Urothelium cell line (cell line): Measurements from ENCODE around the gene IRAK1BP1.
"Not testable (repeated sequence)": the region's sequence is repeated elsewhere in the genome, so short reads cannot be mapped to it uniquely, and the experiment has no call there.

Source experiments
- DNase-seq: peaks from one replicate; pipeline ENCODE4 v3.0.0; 2011; ENCODE audit warnings: low spot score, mixed read lengths
- FAIRE-seq: peaks from 2 replicates; lab custom pipeline; 2011; peaks lifted over from hg19 to GRCh38; lab: Jason Lieb, UNC

IRAK1BP1 gene

DNA sequence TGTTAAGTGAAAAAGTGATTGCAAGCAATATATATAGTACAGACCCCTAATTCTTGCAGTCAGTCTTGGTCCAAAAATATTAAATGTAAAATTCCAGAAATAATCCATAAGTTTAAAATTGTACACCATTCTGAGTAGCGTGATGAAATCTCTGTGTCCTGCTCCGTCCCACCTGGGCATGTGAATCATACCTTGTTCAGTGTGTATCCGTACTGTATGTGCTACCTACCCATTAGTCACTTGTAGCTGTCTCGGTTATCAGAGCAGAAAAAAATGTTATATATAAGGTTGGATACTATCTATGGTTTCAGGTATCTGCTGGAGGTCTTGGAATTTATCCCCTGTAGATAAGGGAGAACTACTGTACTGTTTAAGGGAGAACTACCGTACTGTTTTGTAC lies 16.3 kb downstream of the IRAK1BP1 start:
- DNase-seq = no peak

DNA sequence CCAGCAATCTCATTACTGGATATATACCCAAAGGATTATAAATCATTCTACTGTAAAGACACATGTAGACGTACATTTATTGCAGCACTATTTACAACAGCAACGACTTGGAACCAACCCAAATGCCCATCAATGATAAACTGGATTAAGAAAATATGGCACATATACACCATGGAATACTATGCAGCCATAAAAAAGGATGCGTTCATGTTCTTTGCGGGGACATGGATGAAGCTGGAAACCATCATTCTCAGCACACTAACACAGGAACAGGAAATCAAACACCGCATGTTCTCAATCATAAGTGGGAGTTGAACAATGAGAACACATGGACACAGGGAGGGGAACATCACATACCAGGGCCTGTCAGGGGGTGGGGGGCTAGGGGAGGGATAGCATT lies 22.6 kb downstream of the IRAK1BP1 start:
- not testable (repeated sequence) for DNase-seq, FAIRE-seq

More for the DNA sequence above, 16.3 kb downstream of the IRAK1BP1 start:
- FAIRE-seq = no peak

DNA sequence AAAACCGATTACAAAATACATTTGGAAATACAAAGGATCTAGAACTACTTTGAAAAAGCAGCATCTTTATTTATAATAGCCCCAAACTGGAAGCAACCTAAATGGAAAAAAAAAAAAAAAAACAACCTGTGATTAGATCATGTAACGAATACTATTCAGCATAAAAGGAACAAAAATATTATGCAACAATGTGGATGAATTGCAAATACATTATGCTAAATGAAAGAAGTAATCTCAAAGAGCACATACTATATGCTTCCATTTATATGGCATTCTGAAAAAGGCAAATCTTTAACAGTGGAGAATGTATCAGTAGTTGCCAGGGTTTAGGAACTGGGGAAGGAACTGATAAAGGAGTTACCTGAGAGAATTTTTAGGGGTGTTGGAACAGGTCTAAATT lies 28.9 kb downstream of the IRAK1BP1 start:
- FAIRE-seq = no peak
- DNase-seq = no peak

DNA sequence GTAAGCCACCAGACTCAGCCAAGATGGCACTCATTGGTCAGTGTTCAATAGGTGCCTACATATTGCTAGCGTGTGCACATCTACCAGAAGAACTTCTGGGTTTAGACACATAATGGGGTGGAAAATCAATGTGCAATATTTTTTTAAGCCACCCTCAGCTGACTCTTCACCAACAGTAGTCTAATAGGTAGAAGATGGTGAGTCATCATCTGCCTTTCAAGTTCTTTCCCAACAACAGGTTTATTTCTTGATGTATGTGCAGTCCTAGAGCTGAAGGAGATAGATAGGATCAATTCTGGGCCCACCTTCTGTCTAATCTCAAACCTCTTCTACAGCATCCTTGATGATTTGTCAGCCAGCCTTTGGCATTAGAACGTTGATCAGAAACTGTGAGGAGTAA lies 41.3 kb downstream of the IRAK1BP1 start:
- FAIRE-seq = no peak
- no peak for DNase-seq

DNA sequence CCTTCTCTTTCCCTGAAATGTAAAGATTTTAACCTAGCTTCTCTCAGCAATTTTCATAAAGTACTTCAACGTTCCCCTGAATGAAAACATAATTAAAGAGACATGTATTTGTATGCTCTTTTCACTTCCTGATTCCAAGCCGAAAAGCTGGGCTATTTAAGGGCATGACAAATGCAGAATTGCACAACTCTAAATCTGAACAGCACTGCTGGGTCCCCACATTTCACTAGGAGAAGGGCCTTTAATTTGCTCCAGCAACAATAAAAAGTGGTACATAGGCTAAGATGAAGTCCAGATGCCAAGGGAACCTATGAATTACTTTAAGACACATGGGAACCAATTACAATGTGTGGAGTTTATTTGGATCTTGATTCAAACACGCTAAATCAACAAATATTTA lies 42.0 kb downstream of the IRAK1BP1 start:
- DNase-seq = no peak
- no peak for FAIRE-seq

DNA sequence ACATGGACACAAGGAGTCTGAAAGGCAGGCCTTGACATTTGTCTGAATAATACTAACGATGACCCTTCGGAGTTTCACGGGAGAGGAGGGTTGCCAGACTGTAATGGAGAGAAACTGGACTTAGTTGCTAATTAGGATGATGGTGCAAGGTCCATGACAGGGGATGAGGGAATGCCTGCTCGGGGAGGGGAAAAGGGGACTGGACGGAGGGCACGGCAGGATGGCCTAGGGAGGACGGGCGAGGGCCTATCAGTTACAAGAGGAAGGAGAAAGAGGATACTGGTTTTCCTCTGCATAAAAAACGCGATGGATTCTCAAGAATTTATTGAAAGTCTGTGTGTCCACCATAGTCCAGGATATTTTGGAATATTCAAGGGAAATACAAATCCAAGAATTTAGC lies 42.7 kb downstream of the IRAK1BP1 start:
- DNase-seq (no peak), FAIRE-seq (no peak)

DNA sequence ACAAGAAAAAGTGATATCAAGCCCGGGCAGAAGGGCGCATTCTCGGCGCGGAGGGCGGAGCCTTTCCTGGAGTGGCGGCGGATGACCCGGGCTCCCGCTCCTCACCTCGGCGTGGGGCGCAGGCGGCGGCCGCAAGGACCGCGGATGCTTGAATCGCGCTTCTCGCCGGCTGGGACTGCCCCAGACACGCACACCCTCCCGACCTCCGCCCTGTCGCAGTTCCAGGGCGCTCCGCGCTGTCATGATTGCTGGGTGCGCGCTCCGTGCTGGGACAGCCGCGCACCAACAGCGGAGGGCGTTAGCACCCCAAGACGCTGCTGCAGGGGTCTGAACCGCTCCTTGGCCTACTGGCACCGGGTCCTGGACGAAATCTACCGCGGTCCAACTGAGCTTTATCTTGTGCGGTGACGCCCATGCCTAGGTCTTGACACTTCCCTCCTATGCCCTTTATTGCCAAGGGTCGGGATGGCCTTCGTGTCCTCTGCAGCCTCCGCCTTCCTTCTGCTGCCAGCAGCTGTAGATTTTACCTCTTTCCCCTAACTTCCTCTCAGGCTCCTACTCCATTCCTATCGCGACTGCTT lies 43.3 kb downstream of the IRAK1BP1 start:
- DNase-seq = no peak
- no peak for FAIRE-seq

DNA sequence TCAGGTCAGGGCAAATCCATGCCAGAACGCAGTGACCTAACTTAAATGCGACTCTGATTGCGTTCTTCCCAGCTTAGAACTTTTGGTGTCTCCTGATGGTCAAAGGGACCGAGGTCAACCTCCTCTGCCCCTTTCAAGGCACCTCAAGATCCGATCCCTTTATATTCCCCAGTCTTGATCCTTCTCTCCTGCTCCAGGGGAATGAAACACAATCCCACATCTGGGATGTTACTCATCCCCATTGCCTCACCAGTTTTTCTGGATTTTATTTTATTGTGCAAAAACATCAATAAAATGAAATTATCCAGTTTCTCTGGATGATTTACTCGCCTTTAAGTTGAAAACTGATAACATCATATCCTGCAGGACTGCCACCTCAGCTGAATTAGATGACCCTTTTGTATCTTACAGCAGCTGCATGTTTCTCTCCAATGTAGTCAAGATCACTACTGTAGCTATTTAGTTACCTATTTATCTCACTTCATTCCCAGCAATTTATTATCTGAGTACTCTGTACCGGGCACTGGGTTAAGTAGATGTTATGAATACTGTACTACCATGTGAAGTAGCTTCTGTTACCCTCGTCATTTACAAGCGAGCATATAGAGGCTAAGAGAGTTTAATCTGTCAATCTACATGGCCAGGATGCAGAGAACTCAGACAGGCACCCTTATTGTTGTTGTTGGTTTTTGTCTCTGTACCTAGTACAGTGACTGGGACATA lies 44.0 kb downstream of the IRAK1BP1 start:
- no peak for DNase-seq
- FAIRE-seq = no peak

DNA sequence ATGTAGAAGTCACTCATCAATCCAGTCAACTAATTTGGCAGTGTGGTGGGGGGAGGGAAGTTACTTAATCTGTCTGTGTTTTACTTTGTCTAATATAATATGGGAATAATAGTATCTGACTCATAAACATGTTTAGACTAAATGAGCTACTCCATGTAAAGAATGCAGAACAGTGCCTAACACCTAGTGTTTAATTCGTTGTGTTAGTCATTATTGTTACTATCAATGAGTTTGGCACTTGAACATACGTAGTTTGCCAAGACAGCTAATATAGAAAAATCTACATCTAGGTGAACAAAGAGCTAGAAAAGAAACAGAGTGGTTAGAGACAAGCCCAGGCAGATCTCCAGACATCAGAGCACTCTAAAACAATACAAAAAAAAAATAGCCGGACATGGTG lies 49.1 kb downstream of the IRAK1BP1 start:
- no peak for DNase-seq
- no peak for FAIRE-seq

DNA sequence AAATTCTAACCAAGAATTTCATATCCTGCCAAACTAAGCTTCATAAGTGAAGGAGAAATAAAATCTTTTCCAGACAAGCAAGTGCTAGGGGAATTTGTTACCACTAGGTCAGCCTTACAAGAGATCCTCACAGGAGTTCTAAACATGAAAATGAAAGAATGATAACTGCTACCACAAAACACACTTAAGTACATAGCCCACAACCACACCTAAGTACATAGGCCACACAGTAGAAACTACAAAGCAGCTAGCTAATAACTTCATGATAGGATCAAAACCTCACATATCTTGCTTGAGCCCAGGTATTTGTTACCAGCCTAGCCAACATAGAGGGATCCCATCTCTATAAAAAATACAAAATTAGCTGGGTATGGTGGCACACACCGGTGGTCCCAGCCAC lies 50.4 kb downstream of the IRAK1BP1 start:
- DNase-seq (no peak), FAIRE-seq (no peak)

DNA sequence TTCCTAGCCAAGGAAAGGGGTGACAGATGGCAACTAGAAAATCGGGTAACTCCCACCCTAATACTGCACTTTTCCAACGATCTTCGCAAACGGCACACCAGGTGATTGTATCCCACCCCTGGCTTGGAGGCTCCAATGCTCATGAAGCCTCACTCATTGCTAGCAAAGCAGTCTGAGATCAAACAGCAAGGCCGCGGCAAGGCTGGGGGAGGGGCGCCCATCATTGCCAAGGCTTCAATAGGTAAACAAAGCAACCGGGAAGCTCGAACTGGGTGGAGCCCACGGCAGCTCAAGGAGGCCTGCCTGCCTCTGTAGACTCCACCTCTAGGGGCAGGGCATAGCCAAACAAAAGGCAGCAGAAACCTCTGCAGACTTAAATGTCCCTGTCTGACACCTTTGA lies 53.8 kb downstream of the IRAK1BP1 start:
- FAIRE-seq, DNase-seq: not testable (repeated sequence)

DNA sequence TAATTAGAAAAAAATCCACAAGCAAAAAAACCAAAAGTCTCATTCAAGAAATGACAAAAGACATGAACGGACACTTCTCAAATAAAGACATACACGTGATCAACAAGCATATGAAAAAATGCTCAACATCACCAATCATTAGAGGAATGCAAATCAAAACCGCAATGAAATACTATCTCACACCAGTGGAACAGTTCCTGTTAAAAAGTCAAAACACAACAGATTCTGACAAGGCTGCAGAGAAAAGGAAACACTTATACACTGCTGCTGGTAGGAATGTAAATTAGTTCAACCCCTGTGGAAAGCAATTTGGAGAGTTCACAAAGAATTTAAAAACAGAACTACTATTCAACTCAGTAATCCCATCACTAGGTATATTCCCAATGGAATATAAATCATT lies 58.0 kb downstream of the IRAK1BP1 start:
- no peak for DNase-seq
- no peak for FAIRE-seq

DNA sequence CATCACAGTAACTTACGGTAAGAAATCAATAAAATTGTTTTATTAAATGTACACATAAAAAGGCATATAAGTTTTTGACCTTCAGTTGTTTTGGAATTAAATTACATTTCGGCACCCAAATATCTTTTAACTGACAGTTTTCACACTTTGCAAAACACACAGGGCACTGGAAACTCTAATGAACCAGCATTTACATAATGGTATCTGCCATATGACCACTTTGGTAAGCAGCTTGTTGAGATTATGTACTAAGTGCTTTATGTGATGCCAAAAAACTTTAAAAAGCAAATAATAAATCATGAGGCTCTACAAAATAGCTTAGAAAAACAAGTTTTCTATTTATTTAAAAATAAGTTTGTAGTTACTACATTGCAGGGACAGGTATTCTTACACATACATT lies 68.2 kb downstream of the IRAK1BP1 start:
- no peak for DNase-seq
- no peak for FAIRE-seq

DNA sequence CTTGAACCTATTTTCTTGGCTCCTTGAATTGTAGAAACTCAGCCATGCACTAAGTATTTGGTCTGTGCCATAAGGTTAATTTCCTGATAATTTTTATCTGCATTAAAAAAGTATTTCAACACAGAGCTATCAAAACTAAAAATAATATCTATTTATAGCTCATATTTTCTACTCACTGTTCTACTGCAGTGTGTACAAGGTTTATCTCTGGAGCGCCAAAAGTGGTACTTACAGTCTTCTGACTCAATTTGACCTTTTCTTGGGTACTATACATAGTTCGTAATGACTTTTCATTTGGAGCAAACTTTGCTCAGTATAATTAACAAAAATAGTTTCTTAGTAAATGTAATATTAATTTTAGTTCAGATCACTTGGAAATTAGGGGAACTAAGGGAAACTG lies 69.2 kb downstream of the IRAK1BP1 start:
- DNase-seq = no peak
- FAIRE-seq = no peak

DNA sequence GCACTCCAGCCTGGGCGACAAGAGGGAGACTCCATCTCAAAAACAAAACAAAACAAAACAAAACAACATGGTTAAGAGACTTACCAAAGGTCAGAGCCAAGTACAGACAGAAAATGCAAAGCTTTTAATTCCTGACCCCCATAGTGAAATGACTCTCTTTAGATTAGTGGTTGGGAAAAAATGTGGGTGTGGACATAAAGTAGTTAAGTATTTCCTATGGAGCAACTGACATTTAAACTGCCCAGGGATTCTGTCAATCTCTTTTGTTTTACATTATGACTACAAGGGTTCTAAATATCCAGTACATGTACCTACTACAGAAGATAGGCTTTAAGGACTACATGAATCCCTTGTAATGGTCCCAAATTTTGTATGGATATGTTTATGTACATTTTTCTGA lies 75.1 kb downstream of the IRAK1BP1 start:
- FAIRE-seq (no peak), DNase-seq (no peak)

DNA sequence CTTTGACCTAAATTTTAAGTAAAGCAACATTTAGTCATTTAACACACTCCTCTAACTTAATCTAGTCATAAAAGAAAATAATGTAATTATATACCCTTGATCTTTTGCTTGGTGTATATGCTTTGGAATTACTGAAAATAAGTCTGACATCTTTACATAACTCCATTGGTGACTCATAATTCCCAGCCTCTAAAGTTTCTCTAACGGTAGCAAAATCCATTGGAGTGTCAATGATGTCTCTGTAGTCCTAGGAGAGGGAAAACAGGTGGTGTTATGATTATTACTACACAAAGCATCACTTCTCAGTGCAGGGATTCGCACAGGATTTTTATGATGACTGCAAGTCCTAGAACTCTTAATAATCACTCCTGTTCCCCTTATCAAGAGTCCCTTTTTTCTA lies 80.2 kb downstream of the IRAK1BP1 start:
- FAIRE-seq (no peak), DNase-seq (no peak)

DNA sequence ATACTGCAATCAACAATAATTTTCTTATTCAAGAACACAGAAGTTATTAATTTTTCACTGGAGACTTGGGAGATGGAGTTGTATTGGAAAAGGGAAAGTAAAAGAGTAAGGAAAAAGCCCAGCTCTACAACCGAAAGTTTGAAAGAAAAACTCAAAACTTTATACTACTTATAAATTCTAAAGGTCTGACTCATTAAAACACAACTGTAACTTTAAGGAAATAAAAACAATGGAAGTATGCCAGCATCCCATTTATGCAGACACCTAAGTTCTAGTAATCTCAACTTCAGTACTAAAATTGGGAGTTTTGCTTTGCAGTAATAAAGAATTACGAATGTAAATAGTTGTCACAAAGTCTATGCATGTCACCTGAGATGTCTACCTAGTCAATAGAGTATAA lies 80.6 kb downstream of the IRAK1BP1 start:
- no peak for DNase-seq
- no peak for FAIRE-seq

DNA sequence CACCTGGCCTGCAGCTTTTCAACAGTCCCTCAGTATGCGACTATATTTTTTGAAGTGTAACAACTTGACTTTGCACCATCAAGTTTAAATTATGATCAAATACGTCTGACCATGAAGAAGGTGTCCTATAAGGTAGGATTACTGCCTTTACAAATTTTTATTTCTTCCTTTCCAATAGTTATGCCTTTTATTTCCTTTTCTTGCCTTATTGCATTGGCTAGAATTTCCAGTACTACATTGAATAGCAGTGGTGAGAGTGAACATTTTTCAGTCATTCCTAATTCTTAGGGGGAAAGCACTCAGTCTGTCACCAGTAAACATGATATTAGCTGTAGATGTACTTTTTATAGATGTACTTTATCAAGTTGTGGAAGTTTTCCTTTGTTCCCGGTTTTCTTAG lies 81.4 kb downstream of the IRAK1BP1 start:
- no peak for DNase-seq
- FAIRE-seq = no peak

DNA sequence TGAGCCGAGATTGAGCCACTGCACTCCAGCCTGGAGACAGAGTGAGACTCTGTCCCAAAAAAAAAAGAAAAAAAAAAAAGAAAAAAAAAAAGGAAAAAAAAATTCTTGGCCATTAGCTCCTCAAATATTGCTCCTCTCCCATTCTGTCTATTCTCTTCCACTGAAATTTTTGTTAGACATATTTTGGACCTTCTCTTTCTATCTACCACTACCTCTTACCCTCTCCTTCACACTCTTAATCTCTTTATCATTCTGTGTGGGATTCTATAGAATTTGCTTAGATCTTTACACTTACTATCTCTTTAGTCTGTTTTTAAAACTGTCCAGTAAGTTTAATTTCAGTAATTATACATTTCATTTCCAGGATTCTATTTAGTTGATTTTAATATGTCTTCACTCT lies 85.0 kb downstream of the IRAK1BP1 start:
- FAIRE-seq (no peak), DNase-seq (no peak)
